Liver (tissue), 3 donors: ENCODE results near the gene TPST1.
"Not testable (repeated sequence)": the region's sequence is repeated elsewhere in the genome, so short reads cannot be mapped to it uniquely, and the experiment has no call there.

ENCODE experiments used
- EGR1 ChIP-seq, 2 donors: IDR thresholded peaks; 2 replicates each; pipeline ENCODE4 v1.6.1; 2016 to 2018; ENCODE audit warnings: antibody characterized with exemption in 2 of 2, low read depth in 2 of 2
- JUND ChIP-seq, 2 donors: IDR thresholded peaks; 2 replicates each; pipeline ENCODE4 v1.6.1; 2016; ENCODE audit warnings: antibody characterized with exemption in 2 of 2
- NR2F2 ChIP-seq: IDR thresholded peaks from 2 replicates; pipeline ENCODE4 v1.6.1; 2016; ENCODE audit warnings: antibody characterized with exemption
- SP1 ChIP-seq: IDR thresholded peaks from 2 replicates; pipeline ENCODE4 v1.6.1; 2018; ENCODE audit warnings: antibody characterized with exemption, mild to moderate bottlenecking
- TAF1 ChIP-seq: conservative IDR thresholded peaks from 2 replicates; pipeline ENCODE4 v1.6.1; 2016; ENCODE audit warnings: antibody characterized with exemption, mild to moderate bottlenecking
- YY1 ChIP-seq: IDR thresholded peaks from 2 replicates; pipeline ENCODE4 v1.6.1; 2016; ENCODE audit warnings: antibody characterized with exemption, mild to moderate bottlenecking
- TF ChIP-seq, protein P1 (sequence below): fragments of 150-350 bp; IDR thresholded peaks from 2 replicates; pipeline ENCODE4 v1.5.1; 2017; ENCODE audit warnings: improper control_type of control experiment, low read depth, low read length; ENCODE audit not compliant: missing input control
- TF ChIP-seq, protein P2 (sequence below): IDR thresholded peaks from 2 replicates; pipeline ENCODE4 v1.6.1; 2016; ENCODE audit warnings: antibody characterized with exemption
- TF ChIP-seq, protein P3 (sequence below): IDR thresholded peaks from 2 replicates; pipeline ENCODE4 v1.6.1; 2016; ENCODE audit warnings: antibody characterized with exemption
- TF ChIP-seq, protein P4 (sequence below): IDR thresholded peaks from 2 replicates; pipeline ENCODE4 v1.6.1; 2016; ENCODE audit warnings: antibody characterized with exemption, mild to moderate bottlenecking
- donor health status: healthy.
- donor health status: healthy.

DNA sequence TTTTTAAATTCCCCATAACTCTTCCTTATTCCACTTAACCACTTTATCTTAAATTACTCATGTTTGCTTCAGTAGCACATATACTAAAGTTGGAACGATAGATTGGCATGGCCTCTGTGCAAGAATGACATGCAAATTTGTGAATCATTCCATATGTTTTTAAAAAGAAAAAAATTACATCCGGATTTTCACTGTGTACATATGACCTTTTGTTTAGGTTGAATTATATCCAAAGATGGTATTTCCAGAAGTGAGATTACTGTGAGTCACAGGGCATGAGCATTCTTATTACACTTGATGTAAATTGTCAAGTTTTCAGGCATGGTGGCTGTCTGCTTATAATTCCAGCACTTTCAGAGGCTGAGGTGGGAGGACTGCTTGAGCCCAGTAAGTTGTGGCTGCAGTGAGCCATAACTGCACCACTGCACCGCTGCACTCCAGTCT, 190.0 kb downstream of the TPST1 start:
- TF ChIP-seq NR2F2; YY1; EGR1 (IDR thresholded peaks at IDR 0.05; ENCODE audit: low read depth in 2 of 2); TAF1; SP1; JUND (IDR thresholded peaks at IDR 0.05): not testable (repeated sequence)
- TF ChIP-seq, protein P1, sequence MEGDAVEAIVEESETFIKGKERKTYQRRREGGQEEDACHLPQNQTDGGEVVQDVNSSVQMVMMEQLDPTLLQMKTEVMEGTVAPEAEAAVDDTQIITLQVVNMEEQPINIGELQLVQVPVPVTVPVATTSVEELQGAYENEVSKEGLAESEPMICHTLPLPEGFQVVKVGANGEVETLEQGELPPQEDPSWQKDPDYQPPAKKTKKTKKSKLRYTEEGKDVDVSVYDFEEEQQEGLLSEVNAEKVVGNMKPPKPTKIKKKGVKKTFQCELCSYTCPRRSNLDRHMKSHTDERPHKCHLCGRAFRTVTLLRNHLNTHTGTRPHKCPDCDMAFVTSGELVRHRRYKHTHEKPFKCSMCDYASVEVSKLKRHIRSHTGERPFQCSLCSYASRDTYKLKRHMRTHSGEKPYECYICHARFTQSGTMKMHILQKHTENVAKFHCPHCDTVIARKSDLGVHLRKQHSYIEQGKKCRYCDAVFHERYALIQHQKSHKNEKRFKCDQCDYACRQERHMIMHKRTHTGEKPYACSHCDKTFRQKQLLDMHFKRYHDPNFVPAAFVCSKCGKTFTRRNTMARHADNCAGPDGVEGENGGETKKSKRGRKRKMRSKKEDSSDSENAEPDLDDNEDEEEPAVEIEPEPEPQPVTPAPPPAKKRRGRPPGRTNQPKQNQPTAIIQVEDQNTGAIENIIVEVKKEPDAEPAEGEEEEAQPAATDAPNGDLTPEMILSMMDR: not testable (repeated sequence)
- TF ChIP-seq, protein P2, sequence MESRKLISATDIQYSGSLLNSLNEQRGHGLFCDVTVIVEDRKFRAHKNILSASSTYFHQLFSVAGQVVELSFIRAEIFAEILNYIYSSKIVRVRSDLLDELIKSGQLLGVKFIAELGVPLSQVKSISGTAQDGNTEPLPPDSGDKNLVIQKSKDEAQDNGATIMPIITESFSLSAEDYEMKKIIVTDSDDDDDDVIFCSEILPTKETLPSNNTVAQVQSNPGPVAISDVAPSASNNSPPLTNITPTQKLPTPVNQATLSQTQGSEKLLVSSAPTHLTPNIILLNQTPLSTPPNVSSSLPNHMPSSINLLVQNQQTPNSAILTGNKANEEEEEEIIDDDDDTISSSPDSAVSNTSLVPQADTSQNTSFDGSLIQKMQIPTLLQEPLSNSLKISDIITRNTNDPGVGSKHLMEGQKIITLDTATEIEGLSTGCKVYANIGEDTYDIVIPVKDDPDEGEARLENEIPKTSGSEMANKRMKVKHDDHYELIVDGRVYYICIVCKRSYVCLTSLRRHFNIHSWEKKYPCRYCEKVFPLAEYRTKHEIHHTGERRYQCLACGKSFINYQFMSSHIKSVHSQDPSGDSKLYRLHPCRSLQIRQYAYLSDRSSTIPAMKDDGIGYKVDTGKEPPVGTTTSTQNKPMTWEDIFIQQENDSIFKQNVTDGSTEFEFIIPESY: not testable (repeated sequence)
- TF ChIP-seq, protein P3, sequence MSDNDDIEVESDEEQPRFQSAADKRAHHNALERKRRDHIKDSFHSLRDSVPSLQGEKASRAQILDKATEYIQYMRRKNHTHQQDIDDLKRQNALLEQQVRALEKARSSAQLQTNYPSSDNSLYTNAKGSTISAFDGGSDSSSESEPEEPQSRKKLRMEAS: not testable (repeated sequence)
- TF ChIP-seq, protein P4, sequence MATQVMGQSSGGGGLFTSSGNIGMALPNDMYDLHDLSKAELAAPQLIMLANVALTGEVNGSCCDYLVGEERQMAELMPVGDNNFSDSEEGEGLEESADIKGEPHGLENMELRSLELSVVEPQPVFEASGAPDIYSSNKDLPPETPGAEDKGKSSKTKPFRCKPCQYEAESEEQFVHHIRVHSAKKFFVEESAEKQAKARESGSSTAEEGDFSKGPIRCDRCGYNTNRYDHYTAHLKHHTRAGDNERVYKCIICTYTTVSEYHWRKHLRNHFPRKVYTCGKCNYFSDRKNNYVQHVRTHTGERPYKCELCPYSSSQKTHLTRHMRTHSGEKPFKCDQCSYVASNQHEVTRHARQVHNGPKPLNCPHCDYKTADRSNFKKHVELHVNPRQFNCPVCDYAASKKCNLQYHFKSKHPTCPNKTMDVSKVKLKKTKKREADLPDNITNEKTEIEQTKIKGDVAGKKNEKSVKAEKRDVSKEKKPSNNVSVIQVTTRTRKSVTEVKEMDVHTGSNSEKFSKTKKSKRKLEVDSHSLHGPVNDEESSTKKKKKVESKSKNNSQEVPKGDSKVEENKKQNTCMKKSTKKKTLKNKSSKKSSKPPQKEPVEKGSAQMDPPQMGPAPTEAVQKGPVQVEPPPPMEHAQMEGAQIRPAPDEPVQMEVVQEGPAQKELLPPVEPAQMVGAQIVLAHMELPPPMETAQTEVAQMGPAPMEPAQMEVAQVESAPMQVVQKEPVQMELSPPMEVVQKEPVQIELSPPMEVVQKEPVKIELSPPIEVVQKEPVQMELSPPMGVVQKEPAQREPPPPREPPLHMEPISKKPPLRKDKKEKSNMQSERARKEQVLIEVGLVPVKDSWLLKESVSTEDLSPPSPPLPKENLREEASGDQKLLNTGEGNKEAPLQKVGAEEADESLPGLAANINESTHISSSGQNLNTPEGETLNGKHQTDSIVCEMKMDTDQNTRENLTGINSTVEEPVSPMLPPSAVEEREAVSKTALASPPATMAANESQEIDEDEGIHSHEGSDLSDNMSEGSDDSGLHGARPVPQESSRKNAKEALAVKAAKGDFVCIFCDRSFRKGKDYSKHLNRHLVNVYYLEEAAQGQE: not testable (repeated sequence)
